ENCODE measurements around the gene FBN1. TPM values are rescaled to one million over a fixed set of nuclear protein-coding genes. Genes with fewer than 3 reads are reported as not detected.

The FBN1 gene
- total and polyA plus RNA-seq, 2 donors (not counting 3 experiments of a cell fraction or from before 2014, with no cell fraction given): 107 to 111 TPM

- Histone ChIP-seq H3K4me3 (replicated peaks in 1 of 3; ENCODE audit: insufficient read depth in 1 of 3, low read depth in 1 of 3, low read length in 3 of 3) (no peak overlapping the region), H2AFZ (ENCODE audit: low read depth, low read length) (no peak overlapping the region), H3K9me1 (replicated peaks; ENCODE audit: control insufficient read depth, extremely low read depth, insufficient read depth, low read length) (no peaks in the 10 kb centered on the region), H3K4me2 (ENCODE audit: insufficient read depth, low read length) (no peak overlapping the region), H3K27ac (ENCODE audit: insufficient read depth, low read depth, low read length) (no peak overlapping the region), H3K79me2 (ENCODE audit: control insufficient read depth, insufficient read depth, low read length) (no peaks in the 10 kb centered on the region), H3K9ac (replicated peaks; ENCODE audit: extremely low read depth, insufficient read depth, low read length) (no peak overlapping the region), H3K4me1 (ENCODE audit: control insufficient read depth, extremely low read depth, insufficient read depth, low read length) (peaks cover 7% of the 10 kb centered on the region), H3K9me3 (replicated peaks; ENCODE audit: control insufficient read depth, insufficient read depth, low read length) (no peaks in the 10 kb centered on the region), H4K20me1 (replicated peaks; ENCODE audit: control insufficient read depth, extremely low read depth, insufficient read depth, low read length) (no peaks in the 10 kb centered on the region), H3K27me3 (ENCODE audit: control insufficient read depth in 2 of 2, insufficient read depth in 2 of 2, low read length in 2 of 2) (no peaks in the 10 kb centered on the region), H3K36me3 (ENCODE audit: control insufficient read depth in 2 of 2, extremely low read depth in 1 of 2, insufficient read depth in 2 of 2, low read length in 2 of 2) (no peaks in the 10 kb centered on the region)
- dilution Hi-C loops (cut with MboI; ENCODE audit: extremely low pct_ligation_motif_present, low sequenced_read_pairs): no loop called here
- TF ChIP-seq MAX (IDR thresholded peaks at IDR 0.05; ENCODE audit: insufficient read depth, insufficient read length): no peak
- no peak for TF ChIP-seq CTCF (IDR thresholded peaks at IDR 0.05; ENCODE audit: extremely low read depth in 1 of 2, insufficient read depth in 1 of 2, low read depth in 1 of 2, low read length in 2 of 2)
- no peak for TF ChIP-seq GATA2 (IDR thresholded peaks at IDR 0.05; ENCODE audit: insufficient read depth, insufficient read length, low read depth, low read length)
- no peak for TF ChIP-seq POLR2A (IDR thresholded peaks at IDR 0.05; ENCODE audit: low read depth, low read length)
- TF ChIP-seq FOS (IDR thresholded peaks at IDR 0.05; ENCODE audit: borderline replicate concordance, insufficient read depth, low read length): no peak
- TF ChIP-seq EZH2 (IDR thresholded peaks at IDR 0.05; ENCODE audit: borderline replicate concordance, low read depth, low read length, severe bottlenecking): no peak
- TF ChIP-seq MYC (IDR thresholded peaks at IDR 0.05; ENCODE audit: low read depth, low read length): no peak
- intact Hi-C loops (cut with micrococcal nuclease): no loop called here
- no peak for DNase-seq (ENCODE audit: low read depth, low spot score)
- no peak for FAIRE-seq
- BruUV-seq (replicated peaks): no TSS peak
- CTCF ChIA-PET: interaction anchor here (1.0 kb wide), 1 partner anchor 9 kb away, joined by 4 read pairs; no protein-coding TSS in a partner anchor
- POLR2A ChIA-PET: no interaction called here
Observed at GRCh38 chr15:48581219-48581618, 64.3 kb downstream of the FBN1 start.

Data from endothelial cell of umbilical vein (primary cell).